Loucy (cell line): ENCODE measurements around the gene OR7A5.

ENCODE experiments used
- CTCF ChIP-seq: fragments of 200-600 bp; sonication (generic); conservative IDR thresholded peaks from 2 replicates; pipeline ENCODE4 v1.5.1; 2014; ENCODE audit warnings: mild to moderate bottlenecking, antibody characterized with exemption, low read length
- EZH2phosphoT487 ChIP-seq: fragments of 200-600 bp; IDR thresholded peaks from 2 replicates; pipeline ENCODE4 v1.6.1; 2018; ENCODE audit warnings: antibody characterized with exemption, mild to moderate bottlenecking, moderate library complexity, borderline replicate concordance

DNA sequence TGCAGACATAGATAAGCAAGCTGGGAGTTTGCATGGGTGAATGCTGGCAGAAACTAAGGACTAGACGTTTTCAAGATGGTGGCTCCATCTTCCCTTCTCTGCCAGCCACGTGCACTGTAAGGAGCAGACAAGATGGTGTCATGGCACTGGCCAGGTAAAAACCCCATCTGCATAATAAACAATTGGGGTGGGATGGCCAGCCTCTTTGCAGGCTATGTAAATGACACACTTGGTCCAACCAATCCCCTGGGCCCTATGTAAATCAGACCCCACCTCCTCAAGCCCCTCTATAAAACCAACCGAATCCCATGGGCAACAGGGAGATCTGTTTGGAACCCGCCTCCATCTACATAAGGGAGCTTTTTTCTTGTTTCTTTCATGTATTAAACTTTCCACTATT is 2.4 kb upstream of the OR7A5 start:
- TF ChIP-seq CTCF (no peak), EZH2phosphoT487 (no peak)
